HCT116 (cell line): ENCODE measurements around the gene PEAK1. TPM values are rescaled to one million over a fixed set of nuclear protein-coding genes. Genes with fewer than 3 reads are reported as not detected.

Source experiments
- ATAC-seq: fragments of 200-7000 bp; cut with Tn5 transposase; 2 replicates; pipeline ENCODE4 v1.9.1; 2020; ENCODE audit warnings: mild to moderate bottlenecking, moderate library complexity
- BruUV-seq: library from RNA; stranded (reverse); fragments of 400-500 nt; replicated peaks from 2 replicates; lab custom pipeline; 2021; lab: Mats Ljungman, UMichigan
- CTCF ChIA-PET: fragments of 300-600 bp; sonication (Branson Sonifier 250); formaldehyde crosslinking; loops from one replicate; lab custom pipeline; 2021; ENCODE audit warnings: antibody characterized with exemption; lab: Charles Lee
- POLR2A ChIA-PET: fragments of 300-600, 350-600 bp; sonication (Branson Sonifier 250); formaldehyde crosslinking; loops from one replicate; lab custom pipeline; 2021; ENCODE audit warnings: antibody characterized with exemption; lab: Charles Lee
- RAD21 ChIA-PET, 2 experiments: fragments of 300-600 bp; sonication (Branson Sonifier 250); formaldehyde crosslinking; loops; one replicate each; lab custom pipeline; 2023; ENCODE audit warnings: low total read pairs in 2 of 2; ENCODE audit not compliant: uncharacterized antibody in 2 of 2, unreplicated experiment in 2 of 2, low non-redundant PET in 1 of 2; lab: Charles Lee
- DNase-seq: peaks from one replicate; pipeline ENCODE4 v3.0.0-alpha.2; 2010; ENCODE audit warnings: low read depth, low spot score
- H2AFZ ChIP-seq: fragments of 200-600 bp; shearing (Covaris generic), sonication (generic); 2 replicates; pipeline ENCODE4 v1.6.1; 2017; ENCODE audit warnings: low read depth, mixed run types, mixed read lengths, antibody characterized with exemption, low read length; ENCODE audit not compliant: poor library complexity, severe bottlenecking
- H3K27ac ChIP-seq: 2 replicates; pipeline ENCODE4 v1.5.1; 2012; ENCODE audit warnings: low read depth, low read length
- H3K27me3 ChIP-seq: fragments of 200-600 bp; sonication (generic); 2 replicates; pipeline ENCODE4 v1.6.1; 2016; ENCODE audit warnings: mixed run types, low read length, mixed read lengths; ENCODE audit not compliant: insufficient read depth
- H3K36me3 ChIP-seq, 2 experiments: fragments of 200-500 bp in 1 of 2; fragments of 200-600 bp in 1 of 2; sonication (Bioruptor generic) in 1 of 2; sonication (generic) in 1 of 2; 2 replicates each; pipeline versions ENCODE4 v1.5.1 to v1.6.1; 2014 to 2016; ENCODE audit warnings: low read length in 2 of 2, inconsistent platforms in 1 of 2, mixed read lengths in 1 of 2, mixed run types in 1 of 2; ENCODE audit not compliant: insufficient read depth in 2 of 2, control insufficient read depth in 1 of 2
- H3K4me1 ChIP-seq, 2 experiments: fragments of 200-600 bp in 1 of 2; sonication (generic) in 1 of 2; 2 replicates each; pipeline versions ENCODE4 v1.5.1 to v1.6.1; 2012 to 2017; ENCODE audit warnings: low read length in 2 of 2, inconsistent platforms in 1 of 2, mild to moderate bottlenecking in 1 of 2, mixed read lengths in 1 of 2, mixed run types in 1 of 2, moderate library complexity in 1 of 2; ENCODE audit not compliant: insufficient read depth in 2 of 2, control insufficient read depth in 1 of 2
- H3K4me2 ChIP-seq: fragments of 200-600 bp; sonication (generic); 2 replicates; pipeline ENCODE4 v1.6.1; 2017; ENCODE audit warnings: mixed run types, low read length, mixed read lengths
- H3K4me3 ChIP-seq, 2 experiments: fragments of 200-600 bp in 1 of 2; sonication (generic) in 1 of 2; replicated peaks in 1 of 2; 2 replicates each; pipeline ENCODE4 v1.5.1; 2011 to 2016; ENCODE audit warnings: low read length in 2 of 2, control low read depth in 1 of 2, low read depth in 1 of 2, mild to moderate bottlenecking in 1 of 2, mixed read lengths in 1 of 2, mixed run types in 1 of 2
- H3K79me2 ChIP-seq: fragments of 200-600 bp; sonication (generic); 2 replicates; pipeline ENCODE4 v1.6.1; 2017; ENCODE audit warnings: mild to moderate bottlenecking, mixed run types, low read length, moderate library complexity, mixed read lengths; ENCODE audit not compliant: insufficient read depth
- H3K9ac ChIP-seq: fragments of 200-600 bp; sonication (generic); 2 replicates; pipeline ENCODE4 v1.6.1; 2016; ENCODE audit warnings: low read length, mixed read lengths
- H3K9me2 ChIP-seq: fragments of 200-600 bp; sonication (generic), shearing (Covaris generic); 2 replicates; pipeline ENCODE4 v1.6.1; 2017; ENCODE audit warnings: mixed run types, mild to moderate bottlenecking, moderate library complexity; ENCODE audit not compliant: insufficient read depth
- H3K9me3 ChIP-seq, 2 experiments: fragments of 200-500 bp in 1 of 2; fragments of 200-600 bp in 1 of 2; sonication (Bioruptor generic) in 1 of 2; sonication (generic) in 1 of 2; 2 replicates each; pipeline ENCODE4 v1.6.1; 2014 to 2017; ENCODE audit warnings: low read length in 2 of 2, mixed read lengths in 2 of 2, inconsistent platforms in 1 of 2, low read depth in 1 of 2, mild to moderate bottlenecking in 1 of 2, mixed run types in 1 of 2, moderate library complexity in 1 of 2; ENCODE audit not compliant: control insufficient read depth in 1 of 2, insufficient read depth in 1 of 2
- H4K20me1 ChIP-seq: fragments of 200-600 bp; sonication (generic), shearing (Covaris generic); 2 replicates; pipeline ENCODE4 v1.6.1; 2017; ENCODE audit warnings: mixed run types, mild to moderate bottlenecking, moderate library complexity; ENCODE audit not compliant: insufficient read depth
- CBX3 ChIP-seq: IDR thresholded peaks from 2 replicates; pipeline ENCODE4 v1.6.1; 2012; ENCODE audit warnings: low read depth
- EGR1 ChIP-seq: IDR thresholded peaks from 2 replicates; pipeline ENCODE4 v1.6.1; 2012; ENCODE audit warnings: low read depth
- ELF1 ChIP-seq: IDR thresholded peaks from 2 replicates; pipeline ENCODE4 v1.6.1; 2012; ENCODE audit warnings: low read depth, borderline replicate concordance
- FOSL1 ChIP-seq: IDR thresholded peaks from 2 replicates; pipeline ENCODE4 v1.6.1; 2012; ENCODE audit warnings: low read depth
- POLR2AphosphoS5 ChIP-seq: IDR thresholded peaks from 2 replicates; pipeline ENCODE4 v1.6.1; 2011; ENCODE audit warnings: mild to moderate bottlenecking, low read depth, low read length, moderate library complexity
- RAD21 ChIP-seq: IDR thresholded peaks from 2 replicates; pipeline ENCODE4 v1.6.1; 2012; ENCODE audit warnings: low read depth, mild to moderate bottlenecking
- SIN3A ChIP-seq: IDR thresholded peaks from 2 replicates; pipeline ENCODE4 v1.6.1; 2012; ENCODE audit warnings: low read depth
- SP1 ChIP-seq: IDR thresholded peaks from 2 replicates; pipeline ENCODE4 v1.6.1; 2012; ENCODE audit warnings: low read depth
- SRF ChIP-seq: IDR thresholded peaks from 2 replicates; pipeline ENCODE4 v1.6.1; 2012; ENCODE audit warnings: low read depth
- TCF7L2 ChIP-seq: IDR thresholded peaks from 2 replicates; pipeline ENCODE4 v1.7.0; 2011; ENCODE audit warnings: borderline replicate concordance, inconsistent platforms; ENCODE audit not compliant: insufficient read depth, insufficient read length; ENCODE audit errors: extremely low read depth
- ZFX ChIP-seq: fragments of 450-650 bp; IDR thresholded peaks from 2 replicates; pipeline ENCODE4 v1.6.1; 2017
- intact Hi-C: fragments of 100-400 bp; cut with micrococcal nuclease; formaldehyde crosslinking; loops from 2 replicates; pipeline ENCODE4 v1.10.0; 2022
- total RNA-seq: library from RNA; stranded (reverse); gene quantifications from one replicate; pipeline ENCODE4 v1.2.1, GENCODE V29; 2021; ENCODE audit not compliant: unreplicated experiment
- TF ChIP-seq, protein P1 (sequence below), 3 experiments: fragments of 200-600 bp in 1 of 3; sonication (generic) in 1 of 3; IDR thresholded peaks in 2 of 3; conservative IDR thresholded peaks in 1 of 3; 2 replicates each; pipeline ENCODE4 v1.5.1; 2012 to 2017; ENCODE audit warnings: low read depth in 2 of 3, low read length in 2 of 3, antibody characterized with exemption in 1 of 3, borderline replicate concordance in 1 of 3, control low read depth in 1 of 3, mild to moderate bottlenecking in 1 of 3, mixed read lengths in 1 of 3, mixed run types in 1 of 3, moderate library complexity in 1 of 3; ENCODE audit not compliant: insufficient read depth in 1 of 3
- TF ChIP-seq, protein P2 (sequence below): IDR thresholded peaks from 2 replicates; pipeline ENCODE4 v1.6.1; 2012
- TF ChIP-seq, protein P3 (sequence below): IDR thresholded peaks from 2 replicates; pipeline ENCODE4 v1.6.1; 2012
- TF ChIP-seq, protein P4 (sequence below): IDR thresholded peaks from 2 replicates; pipeline ENCODE4 v1.6.1; 2012; ENCODE audit warnings: low read depth

PEAK1 gene
- total RNA-seq, 1 experiment from 2014 or later: 23.4 TPM

DNA sequence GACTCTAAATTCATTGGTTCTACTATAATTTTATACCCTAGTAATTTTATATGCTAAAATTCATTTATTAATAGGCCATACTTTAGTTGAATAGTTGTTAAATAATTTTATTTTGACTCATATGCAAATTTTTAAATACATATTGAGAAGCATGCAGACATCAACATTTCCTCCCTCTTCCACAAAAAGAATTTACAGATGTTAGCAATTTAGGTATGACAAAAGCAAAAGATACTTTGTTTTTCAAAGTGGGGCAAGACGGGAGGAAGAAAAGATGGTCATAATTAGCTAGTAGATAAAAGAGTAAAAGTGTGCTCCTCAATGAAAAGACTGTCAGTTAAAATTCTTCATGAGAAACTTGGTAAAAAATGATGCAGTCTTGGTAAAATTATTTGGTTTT, 200.1 kb downstream of the PEAK1 start:
- Histone ChIP-seq H3K4me3 (no peak overlapping the region), H4K20me1 (no peaks in the 10 kb centered on the region), H3K4me1 (no peaks in the 10 kb centered on the region), H3K9me3 (no peaks in the 10 kb centered on the region), H3K36me3 (no peaks in the 10 kb centered on the region), H3K9me2 (no peaks in the 10 kb centered on the region), H3K79me2 (no peaks in the 10 kb centered on the region), H3K9ac (no peak overlapping the region), H2AFZ (no peak overlapping the region), H3K27ac (no peak overlapping the region), H3K4me2 (no peak overlapping the region), H3K27me3 (no peaks in the 10 kb centered on the region)
- CTCF ChIA-PET: no interaction called here
- intact Hi-C loops: no loop called here
- BruUV-seq: no TSS peak
- ATAC-seq (no peak), DNase-seq (no peak)
- RAD21 ChIA-PET: no interaction called here
- no peak for TF ChIP-seq SIN3A
- no peak for TF ChIP-seq ELF1
- no peak for TF ChIP-seq EGR1
- no peak for TF ChIP-seq RAD21
- TF ChIP-seq, protein P1, sequence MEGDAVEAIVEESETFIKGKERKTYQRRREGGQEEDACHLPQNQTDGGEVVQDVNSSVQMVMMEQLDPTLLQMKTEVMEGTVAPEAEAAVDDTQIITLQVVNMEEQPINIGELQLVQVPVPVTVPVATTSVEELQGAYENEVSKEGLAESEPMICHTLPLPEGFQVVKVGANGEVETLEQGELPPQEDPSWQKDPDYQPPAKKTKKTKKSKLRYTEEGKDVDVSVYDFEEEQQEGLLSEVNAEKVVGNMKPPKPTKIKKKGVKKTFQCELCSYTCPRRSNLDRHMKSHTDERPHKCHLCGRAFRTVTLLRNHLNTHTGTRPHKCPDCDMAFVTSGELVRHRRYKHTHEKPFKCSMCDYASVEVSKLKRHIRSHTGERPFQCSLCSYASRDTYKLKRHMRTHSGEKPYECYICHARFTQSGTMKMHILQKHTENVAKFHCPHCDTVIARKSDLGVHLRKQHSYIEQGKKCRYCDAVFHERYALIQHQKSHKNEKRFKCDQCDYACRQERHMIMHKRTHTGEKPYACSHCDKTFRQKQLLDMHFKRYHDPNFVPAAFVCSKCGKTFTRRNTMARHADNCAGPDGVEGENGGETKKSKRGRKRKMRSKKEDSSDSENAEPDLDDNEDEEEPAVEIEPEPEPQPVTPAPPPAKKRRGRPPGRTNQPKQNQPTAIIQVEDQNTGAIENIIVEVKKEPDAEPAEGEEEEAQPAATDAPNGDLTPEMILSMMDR (IDR thresholded peaks at IDR 0.05 in 2 of 3, conservative IDR thresholded peaks at IDR 0.05 in 1 of 3; ENCODE audit: borderline replicate concordance in 1 of 3, insufficient read depth in 1 of 3, low read depth in 2 of 3, low read length in 2 of 3): no peak
- TF ChIP-seq FOSL1: no peak
- TF ChIP-seq POLR2AphosphoS5: no peak
- no peak for TF ChIP-seq SRF
- no peak for TF ChIP-seq SP1
- no peak for TF ChIP-seq TCF7L2
- no peak for TF ChIP-seq ZFX
- TF ChIP-seq, protein P2, sequence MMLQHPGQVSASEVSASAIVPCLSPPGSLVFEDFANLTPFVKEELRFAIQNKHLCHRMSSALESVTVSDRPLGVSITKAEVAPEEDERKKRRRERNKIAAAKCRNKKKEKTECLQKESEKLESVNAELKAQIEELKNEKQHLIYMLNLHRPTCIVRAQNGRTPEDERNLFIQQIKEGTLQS: no peak
- TF ChIP-seq, protein P3, sequence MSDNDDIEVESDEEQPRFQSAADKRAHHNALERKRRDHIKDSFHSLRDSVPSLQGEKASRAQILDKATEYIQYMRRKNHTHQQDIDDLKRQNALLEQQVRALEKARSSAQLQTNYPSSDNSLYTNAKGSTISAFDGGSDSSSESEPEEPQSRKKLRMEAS: no peak
- TF ChIP-seq CBX3: no peak
- TF ChIP-seq, protein P4, sequence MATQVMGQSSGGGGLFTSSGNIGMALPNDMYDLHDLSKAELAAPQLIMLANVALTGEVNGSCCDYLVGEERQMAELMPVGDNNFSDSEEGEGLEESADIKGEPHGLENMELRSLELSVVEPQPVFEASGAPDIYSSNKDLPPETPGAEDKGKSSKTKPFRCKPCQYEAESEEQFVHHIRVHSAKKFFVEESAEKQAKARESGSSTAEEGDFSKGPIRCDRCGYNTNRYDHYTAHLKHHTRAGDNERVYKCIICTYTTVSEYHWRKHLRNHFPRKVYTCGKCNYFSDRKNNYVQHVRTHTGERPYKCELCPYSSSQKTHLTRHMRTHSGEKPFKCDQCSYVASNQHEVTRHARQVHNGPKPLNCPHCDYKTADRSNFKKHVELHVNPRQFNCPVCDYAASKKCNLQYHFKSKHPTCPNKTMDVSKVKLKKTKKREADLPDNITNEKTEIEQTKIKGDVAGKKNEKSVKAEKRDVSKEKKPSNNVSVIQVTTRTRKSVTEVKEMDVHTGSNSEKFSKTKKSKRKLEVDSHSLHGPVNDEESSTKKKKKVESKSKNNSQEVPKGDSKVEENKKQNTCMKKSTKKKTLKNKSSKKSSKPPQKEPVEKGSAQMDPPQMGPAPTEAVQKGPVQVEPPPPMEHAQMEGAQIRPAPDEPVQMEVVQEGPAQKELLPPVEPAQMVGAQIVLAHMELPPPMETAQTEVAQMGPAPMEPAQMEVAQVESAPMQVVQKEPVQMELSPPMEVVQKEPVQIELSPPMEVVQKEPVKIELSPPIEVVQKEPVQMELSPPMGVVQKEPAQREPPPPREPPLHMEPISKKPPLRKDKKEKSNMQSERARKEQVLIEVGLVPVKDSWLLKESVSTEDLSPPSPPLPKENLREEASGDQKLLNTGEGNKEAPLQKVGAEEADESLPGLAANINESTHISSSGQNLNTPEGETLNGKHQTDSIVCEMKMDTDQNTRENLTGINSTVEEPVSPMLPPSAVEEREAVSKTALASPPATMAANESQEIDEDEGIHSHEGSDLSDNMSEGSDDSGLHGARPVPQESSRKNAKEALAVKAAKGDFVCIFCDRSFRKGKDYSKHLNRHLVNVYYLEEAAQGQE: no peak
- POLR2A ChIA-PET: no interaction called here
